K562 (cell line): Measurements from ENCODE around the gene ROR2. TPM values are rescaled to one million over a fixed set of nuclear protein-coding genes. Genes with fewer than 3 reads are reported as not detected.

Experiments used
- ARHGAP35 ChIP-seq: fragments of 450-650 bp; IDR thresholded peaks from 2 replicates; pipeline ENCODE4 v1.6.1; 2018; ENCODE audit not compliant: partially characterized antibody
- BRD9 ChIP-seq: fragments of 450-650 bp; IDR thresholded peaks from 2 replicates; pipeline ENCODE4 v1.6.1; 2018; ENCODE audit warnings: low read depth; ENCODE audit not compliant: partially characterized antibody
- CBFB ChIP-seq: sonication (generic); formaldehyde crosslinking; IDR thresholded peaks from 2 replicates; pipeline ENCODE4 v1.4.0; 2020; ENCODE audit warnings: mild to moderate bottlenecking, missing genetic modification reagents
- ESRRB ChIP-seq: fragments of 250-450 bp; sonication (Bioruptor Pico); IDR thresholded peaks from 2 replicates; pipeline ENCODE4 v1.5.0; 2020; ENCODE audit warnings: mild to moderate bottlenecking, moderate library complexity, borderline replicate concordance
- FOXA3 ChIP-seq, 2 experiments: fragments of 450-650 bp in 1 of 2; sonication (generic) in 1 of 2; formaldehyde crosslinking; IDR thresholded peaks in 1 of 2; conservative IDR thresholded peaks in 1 of 2; 2 replicates each; pipeline versions ENCODE4 v1.4.0 to v1.8.0; 2020 to 2022; ENCODE audit warnings: mild to moderate bottlenecking in 2 of 2, missing genetic modification reagents in 1 of 2
- HMG20A ChIP-seq: fragments of 450-650 bp; formaldehyde crosslinking; conservative IDR thresholded peaks from 2 replicates; pipeline ENCODE4 v1.4.0; 2020; ENCODE audit warnings: mild to moderate bottlenecking, mixed read lengths
- PTBP1 ChIP-seq: fragments of 200-400 bp; formaldehyde crosslinking; IDR thresholded peaks from 2 replicates; pipeline ENCODE4 v1.6.1; 2017; ENCODE audit warnings: low read depth, low read length
- RAD51 ChIP-seq: fragments of 450-650 bp; IDR thresholded peaks from 2 replicates; pipeline ENCODE4 v1.7.1; 2016; ENCODE audit warnings: low read depth, mild to moderate bottlenecking, borderline replicate concordance
- RBFOX2 ChIP-seq: fragments of 200-400 bp; formaldehyde crosslinking; IDR thresholded peaks from 2 replicates; pipeline ENCODE4 v1.6.1; 2017; ENCODE audit warnings: low read depth, mild to moderate bottlenecking, low read length, moderate library complexity
- RHOXF2B ChIP-seq: fragments of 250-450 bp; sonication (Bioruptor Pico); conservative IDR thresholded peaks from 2 replicates; pipeline ENCODE4 v1.5.1; 2021
- ZKSCAN8 ChIP-seq: fragments of 200-800 bp; sonication (Bioruptor generic); IDR thresholded peaks from 2 replicates; pipeline ENCODE4 v1.6.1; 2016; ENCODE audit warnings: missing genetic modification characterization, missing compliant biosample characterization
- ZNF197 ChIP-seq: fragments of 200-800 bp; sonication (Bioruptor generic); IDR thresholded peaks from 2 replicates; pipeline ENCODE4 v1.6.1; 2016; ENCODE audit warnings: low read depth, missing genetic modification characterization, missing compliant biosample characterization
- ZNF224 ChIP-seq: sonication (generic); formaldehyde crosslinking; IDR thresholded peaks from 2 replicates; pipeline ENCODE4 v1.8.0; 2022; ENCODE audit warnings: mild to moderate bottlenecking, missing genetic modification reagents
- ZNF384 ChIP-seq: IDR thresholded peaks from 2 replicates; pipeline ENCODE4 v1.6.1; 2012; ENCODE audit warnings: low read depth, low read length, improper control_type of control experiment
- ZNF644 ChIP-seq: fragments of 200-800 bp; sonication (Bioruptor generic); IDR thresholded peaks from 2 replicates; pipeline ENCODE4 v1.6.1; 2016; ENCODE audit warnings: low read depth, missing genetic modification characterization, missing compliant biosample characterization
- ZNF76 ChIP-seq: fragments of 250-450 bp; sonication (Bioruptor Pico); IDR thresholded peaks from 2 replicates; pipeline ENCODE4 v1.4.0; 2020; ENCODE audit warnings: mild to moderate bottlenecking, moderate library complexity, borderline replicate concordance
- polyA plus RNA-seq, 8 experiments: library from polyadenylated mRNA; depleted of rRNA in 4 of 8; stranded (reverse) in 5 of 8; unstranded in 3 of 8; fragments of >200 nt; fragmentation: Nextera tagmentation in 2 of 8; fragmentation: Illumina TruSeq in 1 of 8; extraction: Ambion mirVana in 2 of 8; extraction: Trizol in 1 of 8; gene quantifications; 2 replicates each; pipeline versions ENCODE4 v1.2.1 to v1.2.3, GENCODE V29; 2011 to 2014; ENCODE audit warnings: inconsistent platforms in 1 of 8, missing spikeins in 1 of 8
- total RNA-seq, 7 experiments: library from RNA; depleted of rRNA in 6 of 7; stranded (reverse); fragments of >200 nt in 6 of 7; fragmentation: Illumina TruSeq in 2 of 7; extraction: Trizol in 2 of 7; gene quantifications; 2 replicates each; pipeline versions ENCODE4 v1.2.1 to v1.2.3, GENCODE V29; 2011 to 2021; ENCODE audit warnings: low replicate concordance in 1 of 7
- TF ChIP-seq, protein P1 (sequence below): fragments of 250-450 bp; sonication (Bioruptor Pico); IDR thresholded peaks from 2 replicates; pipeline ENCODE4 v1.5.0; 2022; ENCODE audit warnings: mild to moderate bottlenecking
- TF ChIP-seq, protein P2 (sequence below): fragments of 450-650 bp; formaldehyde crosslinking; IDR thresholded peaks from 2 replicates; pipeline ENCODE4 v1.4.0; 2020; ENCODE audit warnings: mild to moderate bottlenecking, moderate library complexity
- TF ChIP-seq, protein P3 (sequence below): sonication (generic); formaldehyde crosslinking; IDR thresholded peaks from 2 replicates; pipeline ENCODE4 v1.8.0; 2023; ENCODE audit warnings: mild to moderate bottlenecking, missing genetic modification reagents
- TF ChIP-seq, protein P4 (sequence below): sonication (generic); formaldehyde crosslinking; IDR thresholded peaks from 2 replicates; pipeline ENCODE4 v1.8.0; 2022; ENCODE audit warnings: missing genetic modification reagents, mild to moderate bottlenecking, borderline replicate concordance
- TF ChIP-seq, protein P5 (sequence below), 3 experiments: fragments of 200-800 bp in 1 of 3; sonication (Bioruptor generic) in 1 of 3; sonication (generic) in 1 of 3; formaldehyde crosslinking in 1 of 3; IDR thresholded peaks; 2 replicates each; pipeline versions ENCODE4 v1.6.1 to v1.8.0; 2016 to 2022; ENCODE audit warnings: mild to moderate bottlenecking in 2 of 3, missing compliant biosample characterization in 2 of 3, missing genetic modification characterization in 2 of 3, missing genetic modification reagents in 1 of 3

The ROR2 gene
- total and polyA plus RNA-seq, 9 of the 15 experiments (the other 6 are each of a cell fraction or from before 2014, with no cell fraction given) = 5.6 to 33.8 (median 15.3) TPM

DNA sequence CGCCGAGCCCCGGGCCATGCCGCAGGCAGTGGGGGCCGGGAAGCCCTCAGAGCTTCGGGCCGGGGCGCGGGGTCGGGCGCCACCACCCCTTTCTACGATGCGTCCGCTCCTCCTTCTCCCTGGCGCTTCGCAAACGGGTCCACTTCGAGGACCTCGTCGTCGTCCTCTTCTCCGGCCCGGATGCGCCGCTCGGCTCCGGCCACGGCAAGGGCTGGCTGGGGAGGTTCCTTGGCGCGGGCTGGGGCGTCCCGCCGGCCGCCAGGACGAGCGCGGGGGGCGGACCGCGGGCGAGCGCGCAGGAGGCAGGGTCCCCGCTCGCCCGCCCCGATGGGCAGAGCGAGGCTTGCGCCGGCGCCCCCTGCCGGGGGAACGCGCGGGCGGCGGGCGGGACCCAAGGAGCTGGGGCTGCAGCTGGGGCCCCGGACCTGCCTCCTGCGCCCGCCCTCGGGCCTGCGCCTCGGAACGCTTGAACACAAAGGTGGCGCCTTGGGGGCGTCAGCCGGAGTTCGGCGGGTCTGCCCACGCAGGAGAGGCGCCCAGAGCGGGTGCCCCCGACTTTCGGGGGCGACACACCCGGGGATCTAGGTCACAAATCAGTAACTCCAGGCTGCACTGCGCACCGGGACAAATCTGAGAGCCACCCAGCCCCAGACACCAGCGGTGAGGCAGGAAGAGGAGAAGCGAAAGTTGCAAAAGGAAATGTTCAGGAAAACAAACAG is at the start of gene ROR2 (continued):
- no peak for TF ChIP-seq ZNF197 (CRISPR knock-in tag)
- TF ChIP-seq PTBP1 = no peak
- TF ChIP-seq ZNF644 (tag) = no peak
- no peak for TF ChIP-seq FOXA3 (CRISPR knock-in tag; conservative IDR thresholded peaks at IDR 0.05 in 1 of 2, IDR thresholded peaks at IDR 0.05 in 1 of 2)
- TF ChIP-seq ZNF384 = no peak
- TF ChIP-seq, protein P1, sequence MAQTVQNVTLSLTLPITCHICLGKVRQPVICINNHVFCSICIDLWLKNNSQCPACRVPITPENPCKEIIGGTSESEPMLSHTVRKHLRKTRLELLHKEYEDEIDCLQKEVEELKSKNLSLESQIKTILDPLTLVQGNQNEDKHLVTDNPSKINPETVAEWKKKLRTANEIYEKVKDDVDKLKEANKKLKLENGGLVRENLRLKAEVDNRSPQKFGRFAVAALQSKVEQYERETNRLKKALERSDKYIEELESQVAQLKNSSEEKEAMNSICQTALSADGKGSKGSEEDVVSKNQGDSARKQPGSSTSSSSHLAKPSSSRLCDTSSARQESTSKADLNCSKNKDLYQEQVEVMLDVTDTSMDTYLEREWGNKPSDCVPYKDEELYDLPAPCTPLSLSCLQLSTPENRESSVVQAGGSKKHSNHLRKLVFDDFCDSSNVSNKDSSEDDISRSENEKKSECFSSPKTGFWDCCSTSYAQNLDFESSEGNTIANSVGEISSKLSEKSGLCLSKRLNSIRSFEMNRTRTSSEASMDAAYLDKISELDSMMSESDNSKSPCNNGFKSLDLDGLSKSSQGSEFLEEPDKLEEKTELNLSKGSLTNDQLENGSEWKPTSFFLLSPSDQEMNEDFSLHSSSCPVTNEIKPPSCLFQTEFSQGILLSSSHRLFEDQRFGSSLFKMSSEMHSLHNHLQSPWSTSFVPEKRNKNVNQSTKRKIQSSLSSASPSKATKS = no peak
- no peak for TF ChIP-seq CBFB (CRISPR knock-in tag)
- TF ChIP-seq RBFOX2 = peak; percentile 62
- no peak for TF ChIP-seq RAD51
- no peak for TF ChIP-seq HMG20A
- no peak for TF ChIP-seq ESRRB
- TF ChIP-seq, protein P2, sequence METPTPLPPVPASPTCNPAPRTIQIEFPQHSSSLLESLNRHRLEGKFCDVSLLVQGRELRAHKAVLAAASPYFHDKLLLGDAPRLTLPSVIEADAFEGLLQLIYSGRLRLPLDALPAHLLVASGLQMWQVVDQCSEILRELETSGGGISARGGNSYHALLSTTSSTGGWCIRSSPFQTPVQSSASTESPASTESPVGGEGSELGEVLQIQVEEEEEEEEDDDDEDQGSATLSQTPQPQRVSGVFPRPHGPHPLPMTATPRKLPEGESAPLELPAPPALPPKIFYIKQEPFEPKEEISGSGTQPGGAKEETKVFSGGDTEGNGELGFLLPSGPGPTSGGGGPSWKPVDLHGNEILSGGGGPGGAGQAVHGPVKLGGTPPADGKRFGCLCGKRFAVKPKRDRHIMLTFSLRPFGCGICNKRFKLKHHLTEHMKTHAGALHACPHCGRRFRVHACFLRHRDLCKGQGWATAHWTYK = no peak
- TF ChIP-seq BRD9 = no peak
- no peak for TF ChIP-seq ARHGAP35
- TF ChIP-seq ZNF76 (CRISPR knock-in tag) = no peak
- TF ChIP-seq, protein P3, sequence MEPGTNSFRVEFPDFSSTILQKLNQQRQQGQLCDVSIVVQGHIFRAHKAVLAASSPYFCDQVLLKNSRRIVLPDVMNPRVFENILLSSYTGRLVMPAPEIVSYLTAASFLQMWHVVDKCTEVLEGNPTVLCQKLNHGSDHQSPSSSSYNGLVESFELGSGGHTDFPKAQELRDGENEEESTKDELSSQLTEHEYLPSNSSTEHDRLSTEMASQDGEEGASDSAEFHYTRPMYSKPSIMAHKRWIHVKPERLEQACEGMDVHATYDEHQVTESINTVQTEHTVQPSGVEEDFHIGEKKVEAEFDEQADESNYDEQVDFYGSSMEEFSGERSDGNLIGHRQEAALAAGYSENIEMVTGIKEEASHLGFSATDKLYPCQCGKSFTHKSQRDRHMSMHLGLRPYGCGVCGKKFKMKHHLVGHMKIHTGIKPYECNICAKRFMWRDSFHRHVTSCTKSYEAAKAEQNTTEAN (CRISPR knock-in tag) = no peak
- TF ChIP-seq, protein P4, sequence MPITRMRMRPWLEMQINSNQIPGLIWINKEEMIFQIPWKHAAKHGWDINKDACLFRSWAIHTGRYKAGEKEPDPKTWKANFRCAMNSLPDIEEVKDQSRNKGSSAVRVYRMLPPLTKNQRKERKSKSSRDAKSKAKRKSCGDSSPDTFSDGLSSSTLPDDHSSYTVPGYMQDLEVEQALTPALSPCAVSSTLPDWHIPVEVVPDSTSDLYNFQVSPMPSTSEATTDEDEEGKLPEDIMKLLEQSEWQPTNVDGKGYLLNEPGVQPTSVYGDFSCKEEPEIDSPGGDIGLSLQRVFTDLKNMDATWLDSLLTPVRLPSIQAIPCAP (CRISPR knock-in tag) = no peak
- TF ChIP-seq, protein P5, sequence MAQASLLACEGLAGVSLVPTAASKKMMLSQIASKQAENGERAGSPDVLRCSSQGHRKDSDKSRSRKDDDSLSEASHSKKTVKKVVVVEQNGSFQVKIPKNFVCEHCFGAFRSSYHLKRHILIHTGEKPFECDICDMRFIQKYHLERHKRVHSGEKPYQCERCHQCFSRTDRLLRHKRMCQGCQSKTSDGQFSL (CRISPR knock-in tag; IDR thresholded peaks at IDR 0.05) = no peak
- TF ChIP-seq, protein P5 (tag; IDR thresholded peaks at IDR 0.05) = no peak
- no peak for TF ChIP-seq ZNF224 (CRISPR knock-in tag)
- no peak for TF ChIP-seq RHOXF2B
- TF ChIP-seq ZKSCAN8 (CRISPR knock-in tag) = no peak
